Stimulated activated CD8-positive, alpha-beta memory T cell treated with anti-CD3 and anti-CD28 coated beads, Interleukin-4, amount 100 ng/mL, for 24 hours (primary cell): ENCODE data around the gene UGGT2.
"Not testable (repeated sequence)": the region's sequence is repeated elsewhere in the genome, so short reads cannot be mapped to it uniquely, and the experiment has no call there.

ENCODE experiments used
- DNase-seq: peaks from one replicate; pipeline ENCODE4 v3.0.0-alpha.2; 2020; ENCODE audit warnings: low read depth

UGGT2 gene

DNA sequence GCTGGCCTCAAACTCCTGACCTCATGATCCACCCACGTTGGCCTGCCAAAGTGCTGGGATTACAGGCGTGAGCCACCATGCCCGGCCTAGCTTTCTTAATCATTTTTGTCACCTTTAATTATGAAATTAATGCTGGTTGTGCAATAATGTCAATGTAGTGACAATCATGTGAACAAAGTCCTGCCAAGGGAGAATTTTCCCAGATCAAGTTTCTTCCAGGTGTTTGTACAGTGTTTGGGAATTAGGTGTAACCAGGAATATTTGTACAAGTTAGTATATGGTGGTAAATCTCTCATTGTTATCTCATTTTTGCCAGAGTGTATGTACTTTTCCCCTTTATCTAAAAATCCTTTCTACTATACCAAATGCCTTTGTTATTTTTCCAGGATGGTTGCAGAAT lies 171.1 kb downstream of the UGGT2 start:
- no peak for DNase-seq

DNA sequence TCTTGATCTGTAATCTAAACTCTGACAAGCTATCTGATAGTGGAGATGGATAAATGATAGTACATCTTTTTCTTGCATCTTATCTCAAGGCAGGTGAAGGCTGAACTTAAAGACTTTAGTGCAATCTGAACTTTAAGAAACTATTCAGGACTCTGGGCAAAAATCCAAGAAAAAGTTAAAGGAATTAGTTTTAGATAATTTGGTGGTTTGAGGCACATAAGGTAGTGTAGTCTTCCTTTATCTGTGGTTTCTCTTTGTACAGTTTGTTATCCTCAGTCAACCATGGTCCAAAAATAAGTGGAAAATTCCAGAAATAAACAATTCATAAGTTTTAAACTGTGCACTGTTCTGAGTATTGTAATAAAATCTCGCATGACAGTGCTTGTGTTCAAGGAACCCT lies 172.9 kb downstream of the UGGT2 start:
- DNase-seq = no peak

DNA sequence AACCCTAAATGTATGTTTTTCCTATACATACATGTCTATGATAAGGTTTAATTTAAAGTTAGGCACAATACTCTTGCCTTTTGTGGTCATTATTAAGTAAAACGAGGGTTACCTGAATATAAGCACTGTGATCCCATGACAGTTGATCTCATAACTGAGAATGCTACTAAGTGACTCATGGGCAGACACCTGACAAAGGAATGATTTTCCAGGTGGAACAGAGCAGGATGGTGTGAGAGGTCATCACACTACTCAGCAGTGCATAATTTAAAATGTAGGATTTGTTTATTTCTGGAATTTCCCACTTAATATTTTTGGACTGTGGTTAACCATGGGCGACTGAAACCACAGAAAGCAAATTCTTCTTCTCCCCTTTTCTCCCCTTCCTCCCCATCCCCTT lies 178.9 kb downstream of the UGGT2 start:
- DNase-seq = no peak

DNA sequence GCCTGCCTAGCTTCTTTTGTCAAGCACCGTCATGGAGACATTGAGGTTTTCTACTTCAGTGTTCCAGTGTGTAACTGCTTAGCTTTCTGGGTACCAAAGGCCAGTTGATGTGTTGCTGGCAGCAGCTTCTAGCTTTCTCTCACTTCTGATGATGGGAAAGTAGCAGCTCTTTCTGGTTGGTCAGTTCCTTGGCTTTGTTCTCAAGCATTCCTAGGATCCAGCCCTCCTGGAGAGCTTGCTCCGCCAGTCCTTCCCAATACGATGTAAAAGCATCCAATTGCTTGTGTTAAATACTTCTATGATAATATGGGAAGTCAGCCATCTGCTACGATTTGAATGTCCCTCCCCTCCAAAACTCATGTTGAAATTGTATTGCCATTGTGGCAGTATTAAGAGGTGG lies 182.8 kb downstream of the UGGT2 start:
- DNase-seq = no peak

DNA sequence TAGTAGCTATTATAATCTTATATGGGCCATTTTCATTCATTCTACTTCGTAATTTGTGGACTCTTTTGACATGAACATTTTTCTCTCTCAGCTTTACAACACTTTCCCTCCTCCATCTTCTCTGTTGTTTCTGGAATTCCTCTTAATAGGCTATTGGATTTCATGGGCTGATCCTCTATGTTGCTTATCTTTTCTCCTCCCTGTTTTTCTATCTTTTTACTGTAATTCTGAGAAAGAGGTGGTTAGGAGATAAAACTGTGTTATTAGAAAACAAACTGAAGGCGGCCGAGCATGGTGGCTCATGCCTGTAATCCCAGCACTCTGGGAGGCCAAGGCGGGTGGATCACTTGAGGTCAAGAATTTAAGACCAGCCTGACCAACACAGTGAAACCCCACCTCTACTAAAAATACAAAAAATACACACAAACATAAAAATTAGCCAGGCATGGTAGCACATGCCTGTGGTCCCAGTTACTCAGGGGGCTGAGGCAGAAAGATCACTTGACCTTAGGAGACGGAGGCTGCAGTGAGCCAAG lies 188.1 kb downstream of the UGGT2 start:
- DNase-seq = no peak

DNA sequence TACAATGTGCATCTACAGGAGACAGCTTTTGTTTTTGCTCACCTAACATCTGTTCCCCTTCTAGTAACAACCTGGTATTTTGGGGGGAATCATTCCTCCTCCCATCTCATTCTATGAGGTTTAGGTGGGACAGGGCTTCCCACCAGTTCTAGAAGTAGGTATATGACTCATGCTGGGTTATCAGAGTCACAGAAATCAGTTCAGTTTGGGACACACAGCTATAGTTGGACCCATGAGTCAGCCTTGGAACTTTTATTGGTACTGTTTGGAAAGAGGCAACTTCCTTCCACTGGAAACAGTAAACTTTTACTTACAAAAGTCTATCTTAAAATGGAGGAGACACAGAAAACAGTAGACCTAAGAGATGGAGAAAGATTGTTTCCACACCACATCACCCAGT lies 190.8 kb downstream of the UGGT2 start:
- DNase-seq = no peak

DNA sequence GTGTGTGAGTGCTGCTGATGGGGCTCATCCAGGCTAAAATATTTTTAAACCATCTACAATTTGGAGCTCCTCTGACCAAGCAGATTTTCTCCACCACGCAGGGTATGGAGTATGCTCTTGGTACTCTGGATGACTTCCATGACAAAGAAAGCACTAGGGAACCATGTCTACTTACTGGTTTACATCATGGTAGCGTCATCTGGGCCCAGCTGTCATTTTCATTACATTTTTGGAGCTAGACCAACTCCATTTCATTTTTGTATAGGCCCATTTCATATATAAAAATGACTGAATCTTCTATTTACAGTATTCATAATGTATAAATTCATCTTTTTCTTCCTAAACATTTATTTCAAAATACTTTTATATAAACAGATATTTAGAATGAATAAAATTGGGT lies 191.9 kb downstream of the UGGT2 start:
- DNase-seq = no peak

DNA sequence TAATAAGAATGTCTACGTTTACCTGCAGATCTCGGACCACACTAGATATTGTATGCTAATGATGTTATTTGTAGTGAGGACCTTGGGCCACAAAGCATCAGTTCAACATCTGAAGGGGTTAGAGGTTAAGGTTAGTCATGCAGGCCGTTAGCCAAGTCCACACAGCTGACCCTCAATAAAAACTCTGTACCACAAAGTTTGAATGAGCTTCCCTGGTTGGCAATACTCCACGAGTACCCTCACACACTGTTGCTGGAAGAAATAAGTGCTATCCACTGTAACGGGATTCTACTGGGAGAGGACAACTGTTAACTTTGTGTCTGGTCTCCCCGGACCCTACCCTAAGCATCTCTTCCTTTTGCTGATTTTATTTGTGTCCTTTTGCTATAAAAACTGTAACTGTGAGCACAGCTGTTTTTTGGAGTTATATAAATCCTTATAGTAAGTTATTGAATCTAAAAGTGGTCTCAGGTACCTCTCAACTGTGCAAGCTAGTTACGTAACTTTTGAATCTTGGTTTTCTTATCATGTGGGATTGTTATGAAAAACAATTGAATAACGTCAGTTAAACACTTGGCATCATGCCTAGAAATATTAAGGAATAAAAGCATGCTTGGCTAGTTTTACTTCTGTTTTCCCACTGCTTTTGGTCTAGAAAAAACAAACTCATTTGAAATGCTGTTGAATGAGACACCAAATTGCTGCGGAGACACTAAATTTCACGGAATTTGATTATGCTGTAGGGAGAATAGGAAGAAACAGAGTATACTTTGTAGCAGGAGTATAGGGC lies 194.7 kb downstream of the UGGT2 start:
- no peak for DNase-seq

DNA sequence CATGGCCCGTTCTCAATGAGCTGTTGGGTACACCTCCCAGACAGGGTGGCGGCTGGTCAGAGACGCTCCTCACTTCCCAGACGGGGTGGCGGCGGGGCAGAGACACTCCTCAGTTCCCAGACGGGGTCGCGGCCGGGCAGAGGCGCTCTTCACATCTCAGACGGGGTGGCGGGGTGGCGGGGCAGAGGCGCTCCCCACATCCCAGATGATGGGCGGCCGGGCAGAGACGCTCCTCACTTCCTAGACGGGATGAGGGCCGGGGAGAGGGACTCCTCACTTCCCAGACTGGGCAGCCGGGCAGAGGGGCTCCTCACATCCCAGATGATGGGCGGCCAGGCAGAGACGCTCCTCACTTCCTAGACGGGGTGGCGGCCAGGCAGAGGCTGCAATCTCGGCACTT lies 207.5 kb downstream of the UGGT2 start:
- DNase-seq = not testable (repeated sequence)

DNA sequence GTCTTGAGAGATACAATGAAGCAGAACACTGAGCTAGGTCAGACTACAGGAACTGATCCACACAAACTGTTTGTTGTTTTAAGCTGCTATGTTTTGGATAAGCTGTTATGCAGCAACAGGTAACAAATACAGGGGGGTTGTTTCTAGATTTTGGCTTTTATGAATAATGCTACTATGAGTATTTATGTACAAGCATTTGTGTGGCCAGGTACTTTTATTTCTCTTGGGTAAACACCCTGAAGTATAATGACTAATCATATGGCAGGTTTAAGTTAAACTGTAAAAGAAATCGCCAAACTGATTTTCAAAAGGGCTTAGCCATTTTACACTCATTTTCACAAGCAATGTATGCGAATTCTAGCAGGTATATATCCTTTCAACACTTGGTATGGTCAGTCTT lies 210.3 kb downstream of the UGGT2 start:
- no peak for DNase-seq

DNA sequence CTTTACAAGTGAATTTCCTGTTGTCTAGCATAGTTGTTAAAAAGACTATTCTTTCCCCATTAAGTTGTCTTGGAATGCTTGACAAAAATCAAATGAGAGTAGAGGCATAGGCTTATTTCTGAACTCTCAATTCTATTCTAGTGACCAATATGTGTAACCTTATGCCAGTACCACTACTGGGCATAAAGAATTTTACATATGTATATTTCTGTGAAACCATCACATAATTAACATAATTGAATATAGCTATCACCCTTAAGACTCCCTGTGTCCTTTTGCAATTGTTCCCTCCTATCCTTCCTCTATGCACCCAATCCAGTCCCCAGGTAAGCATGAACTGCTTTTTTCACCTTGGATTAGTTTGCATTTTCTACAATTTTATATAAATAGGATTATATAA lies 211.3 kb downstream of the UGGT2 start:
- no peak for DNase-seq

DNA sequence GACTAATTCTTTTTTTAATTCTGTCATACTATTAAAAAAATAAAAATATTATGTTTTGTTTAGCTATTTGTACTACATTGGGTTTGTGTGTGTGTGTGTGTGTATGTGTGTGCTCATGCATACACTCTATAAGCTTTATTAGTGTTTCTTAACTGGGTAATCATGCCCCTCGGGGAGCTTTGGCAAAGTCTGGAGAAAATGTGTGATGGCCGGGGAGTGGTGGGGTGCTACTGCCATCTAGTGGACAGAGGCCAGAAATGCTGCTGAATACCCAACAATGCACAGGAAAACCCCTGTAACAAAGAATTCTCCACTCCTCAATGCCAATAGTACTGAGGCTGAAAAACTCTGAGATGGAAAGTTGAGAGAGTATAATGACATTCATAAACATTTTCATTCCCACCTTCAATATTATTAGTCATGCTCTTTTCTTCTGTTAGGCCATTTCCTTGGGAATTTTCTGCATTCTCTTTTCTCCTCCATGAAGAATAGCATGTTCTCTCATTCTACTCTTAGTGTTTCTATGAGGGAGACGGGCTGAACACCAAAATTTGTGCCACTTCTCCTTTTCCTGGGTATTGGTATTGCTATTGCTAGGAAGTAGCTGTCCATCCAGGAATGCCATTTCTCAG lies 219.0 kb downstream of the UGGT2 start:
- peak; percentile 31 for DNase-seq

DNA sequence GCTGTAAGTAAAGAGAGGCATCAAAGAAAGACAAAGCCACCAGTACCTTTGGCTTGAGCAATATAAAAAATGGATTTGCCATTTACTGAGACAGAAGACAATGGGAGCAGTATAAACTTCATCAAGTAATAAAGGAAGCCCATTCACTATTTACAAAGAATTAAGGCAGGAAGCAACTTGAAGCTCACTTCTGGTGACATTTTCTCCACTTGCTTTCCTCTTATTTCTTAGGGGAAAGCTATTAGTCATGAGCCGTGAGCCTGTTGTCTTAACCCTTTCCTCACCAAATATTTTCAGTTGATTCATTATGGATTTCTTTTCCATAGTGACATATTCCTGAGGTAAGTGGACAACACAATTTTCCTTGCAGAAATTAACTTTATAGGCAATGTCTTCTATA lies 219.5 kb downstream of the UGGT2 start:
- DNase-seq = no peak

DNA sequence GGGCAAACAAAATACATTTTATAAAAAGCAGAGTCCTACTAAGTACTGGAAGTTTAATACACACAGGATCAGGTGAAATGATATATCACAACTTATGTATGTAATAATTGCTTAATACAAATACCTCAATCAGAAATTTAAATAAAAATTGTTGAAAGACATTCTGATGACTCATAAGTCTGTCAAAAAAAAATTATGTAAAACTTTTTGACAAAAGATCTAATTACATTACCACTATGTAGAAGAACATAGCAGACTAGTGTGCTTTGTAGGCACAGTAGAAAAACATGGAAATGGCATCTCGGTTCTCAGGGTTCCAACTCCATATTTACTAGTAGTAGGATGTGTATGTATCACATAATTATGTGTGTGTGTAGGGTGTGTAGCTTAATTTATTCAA lies 220.1 kb downstream of the UGGT2 start:
- no peak for DNase-seq

DNA sequence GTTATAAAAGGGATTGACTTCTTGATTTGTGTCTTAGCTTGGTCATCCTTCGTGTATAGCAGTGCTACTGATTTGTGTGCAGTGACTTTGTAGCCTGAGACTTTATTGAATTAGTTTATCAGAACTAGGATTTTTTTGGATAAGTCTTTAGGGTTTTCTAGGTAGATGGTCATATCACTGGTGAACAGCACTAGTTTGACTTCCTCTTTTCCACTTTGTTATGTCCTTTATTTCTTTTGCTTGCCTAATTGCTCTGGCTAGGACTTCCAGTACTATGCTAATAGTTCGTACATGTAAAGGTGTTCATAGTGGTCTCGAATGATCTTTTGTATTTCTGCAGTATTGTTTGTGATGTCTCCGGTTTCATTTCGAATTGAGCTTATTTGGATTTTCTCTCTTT lies 230.9 kb downstream of the UGGT2 start:
- no peak for DNase-seq

DNA sequence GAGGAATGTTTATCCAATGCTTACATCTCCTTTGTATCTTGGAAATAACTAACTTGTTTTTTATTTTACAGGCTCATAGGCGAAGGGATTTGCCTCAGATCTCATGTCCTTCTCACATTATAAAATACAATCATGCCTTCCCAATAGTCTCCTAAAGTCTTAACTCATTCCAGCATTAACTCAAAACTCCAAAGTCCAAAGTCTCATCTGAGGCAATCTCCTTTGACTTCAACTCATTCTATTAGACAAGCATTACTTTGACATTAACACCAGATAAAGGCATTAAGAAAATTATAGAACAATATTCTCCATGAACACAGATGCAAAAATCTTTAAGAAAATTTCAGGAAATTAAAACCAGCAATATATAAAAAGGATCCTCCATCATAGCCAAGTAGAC lies 238.7 kb downstream of the UGGT2 start:
- no peak for DNase-seq

DNA sequence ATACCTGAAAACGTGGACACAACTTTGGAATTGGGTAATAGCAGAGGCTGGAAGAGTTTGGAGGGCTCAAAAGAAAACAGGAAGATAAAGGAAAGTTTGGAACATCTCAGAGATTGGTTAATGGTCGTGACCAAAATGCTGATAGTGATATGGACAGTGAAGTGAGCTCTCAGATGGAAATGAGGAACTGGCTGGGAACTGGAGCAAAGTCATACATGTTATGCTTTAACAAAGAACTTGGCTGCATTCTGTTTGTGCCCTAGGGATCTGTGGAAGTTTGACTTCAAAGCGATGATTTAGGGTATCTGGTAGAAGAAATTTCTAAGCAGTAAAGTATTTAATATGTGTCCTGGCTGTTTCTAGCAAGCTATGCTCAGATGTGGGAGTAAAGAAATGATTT lies 240.1 kb downstream of the UGGT2 start:
- DNase-seq = no peak

DNA sequence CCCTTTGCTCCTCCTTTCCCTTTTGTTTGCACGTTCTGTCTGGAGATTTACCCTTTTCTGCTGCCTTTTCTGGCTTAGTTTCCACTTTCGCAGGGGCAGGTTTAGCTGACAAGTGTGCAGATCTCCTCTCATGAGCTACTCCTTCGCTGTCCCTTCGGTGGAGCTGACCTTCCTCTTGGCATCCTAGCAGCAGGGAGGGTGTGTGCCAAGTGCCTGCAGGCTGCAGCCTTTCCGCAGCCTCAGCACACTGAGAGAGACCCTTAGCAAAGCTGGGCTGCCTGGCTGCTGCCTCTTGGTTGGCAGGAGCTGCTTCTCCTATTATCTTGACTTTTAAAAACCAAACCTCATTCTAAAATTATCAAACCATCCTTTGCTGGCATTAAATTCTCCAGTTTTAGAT lies 243.8 kb downstream of the UGGT2 start:
- DNase-seq = no peak

DNA sequence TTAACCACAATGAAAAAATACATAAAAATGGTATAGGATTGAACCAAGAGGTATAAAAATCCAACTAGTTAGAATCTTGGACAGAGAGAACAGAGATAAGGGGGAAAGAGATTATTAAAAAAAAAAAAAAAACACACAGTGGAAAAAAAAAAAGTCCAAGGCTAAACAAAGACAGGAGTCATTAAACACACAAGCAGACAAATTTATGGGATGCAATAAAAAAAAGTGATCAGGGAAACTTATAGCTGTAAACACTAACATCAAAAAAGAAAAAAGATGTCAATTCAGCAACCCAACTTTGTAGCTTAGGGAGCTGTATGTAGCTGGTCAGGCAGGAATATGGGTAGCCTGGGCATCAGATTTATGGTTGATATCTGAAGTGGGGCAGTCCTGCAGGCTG lies 247.3 kb downstream of the UGGT2 start:
- no peak for DNase-seq

DNA sequence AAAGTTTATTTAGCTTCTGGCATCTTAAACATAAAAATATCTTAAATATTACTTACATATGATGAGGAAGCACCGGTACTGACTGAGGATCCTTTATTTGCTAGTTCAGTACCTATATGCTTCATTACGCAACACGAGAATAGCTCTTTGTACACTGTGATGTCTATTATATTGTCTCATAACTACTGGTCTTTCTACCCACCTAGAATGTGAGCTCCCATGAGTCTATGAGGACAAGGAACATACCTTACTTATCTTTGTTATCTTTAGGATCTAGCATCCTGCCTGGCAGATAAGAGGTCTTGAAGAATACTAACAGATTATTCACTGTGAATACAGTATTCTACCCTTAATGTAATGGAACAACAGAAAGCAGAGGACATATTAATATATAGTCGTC lies 251.4 kb downstream of the UGGT2 start:
- no peak for DNase-seq

DNA sequence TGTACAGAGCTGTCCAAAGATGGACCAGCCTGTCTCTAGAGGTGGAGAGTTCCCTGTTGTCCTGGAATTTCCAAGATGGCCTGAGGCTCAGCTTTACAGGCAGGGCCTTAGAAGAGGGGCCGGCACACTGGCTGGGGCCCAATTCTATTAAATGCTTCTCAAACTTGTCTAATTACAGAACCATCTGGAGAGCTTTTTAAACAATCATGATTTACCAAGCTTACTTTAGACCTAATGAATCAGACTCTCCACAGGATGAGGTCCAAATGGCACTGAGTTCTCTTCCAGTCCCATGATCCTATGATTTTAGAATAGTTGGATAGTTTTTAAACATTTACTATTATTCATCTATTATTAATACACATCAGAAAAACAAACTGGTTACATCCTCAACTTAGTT lies 252.8 kb downstream of the UGGT2 start:
- DNase-seq = no peak

DNA sequence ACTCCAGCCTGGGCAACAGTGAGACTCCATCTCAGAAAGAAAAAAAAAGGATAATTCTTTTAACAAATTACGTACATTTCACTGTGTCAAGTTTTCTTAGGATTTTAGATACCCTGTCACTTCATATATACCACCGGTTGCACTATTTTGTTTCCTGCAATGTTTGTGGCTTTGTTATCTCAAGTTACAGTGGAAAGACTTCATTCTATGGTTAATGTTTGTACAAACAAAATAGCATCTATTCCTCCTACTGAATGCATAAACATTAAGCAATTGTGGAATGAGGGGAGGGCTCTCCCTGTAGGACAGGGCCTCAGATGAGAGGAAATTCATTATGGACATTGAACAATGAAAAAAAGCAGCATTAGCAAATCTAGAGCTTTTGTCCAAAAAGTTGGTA lies 256.2 kb downstream of the UGGT2 start:
- no peak for DNase-seq

DNA sequence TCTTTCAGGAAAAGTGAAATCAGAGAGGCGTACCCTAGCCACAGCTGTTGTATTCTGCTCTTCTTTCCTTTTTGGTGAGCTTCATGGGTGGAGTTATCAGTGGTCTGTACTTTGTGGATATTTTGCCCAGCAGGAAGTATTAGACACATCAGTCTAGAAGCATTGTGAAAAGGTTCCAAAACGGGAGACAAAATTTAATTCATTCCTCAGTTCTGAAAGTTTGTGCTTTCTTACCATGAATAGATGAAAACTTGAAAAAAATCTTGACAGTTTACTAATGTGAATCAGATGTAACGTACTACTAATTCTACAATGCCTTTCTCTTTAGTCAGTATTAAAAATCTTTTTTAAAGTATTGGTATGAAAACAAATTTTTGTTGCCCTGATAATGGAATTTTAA lies 259.4 kb downstream of the UGGT2 start:
- no peak for DNase-seq

DNA sequence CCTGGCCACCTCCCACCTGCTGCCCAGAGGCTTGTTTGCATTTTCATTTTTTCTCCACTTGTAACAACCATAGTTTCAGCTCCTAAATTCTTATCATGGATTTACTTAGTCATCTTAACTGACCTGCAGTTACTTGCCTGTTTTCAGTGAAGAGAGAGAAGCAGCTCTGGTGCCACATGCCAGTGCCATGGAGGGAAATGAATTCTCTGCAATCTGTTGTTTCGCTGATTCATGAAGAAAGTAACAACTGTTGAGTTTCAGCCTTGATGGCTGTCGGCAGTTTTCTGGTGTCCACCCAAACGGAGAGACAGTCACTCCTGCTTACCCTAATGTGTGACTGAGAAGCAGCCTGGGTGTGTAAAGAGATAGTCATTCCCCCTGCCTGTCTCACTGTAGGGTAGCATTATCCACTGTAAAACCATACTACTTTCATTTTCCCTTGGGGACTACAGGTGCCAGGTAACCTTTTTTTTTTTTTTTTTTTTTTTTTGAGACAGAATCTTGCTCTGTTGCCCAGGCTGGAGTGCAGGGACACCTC lies 260.1 kb downstream of the UGGT2 start:
- DNase-seq = no peak
